Right atrium auricular region (tissue), 2 donors: ENCODE data around the gene CFAP47. TPM values are rescaled to one million over a fixed set of nuclear protein-coding genes. Genes with fewer than 3 reads are reported as not detected.
"Not testable (repeated sequence)": the region's sequence is repeated elsewhere in the genome, so short reads cannot be mapped to it uniquely, and the experiment has no call there.

ENCODE experiments used
- DNase-seq: peaks from one replicate; pipeline ENCODE4 v3.0.0-alpha.2; 2019; ENCODE audit warnings: low spot score
- H3K27ac ChIP-seq, 2 donors: fragments of 200-600 bp; sonication (generic); 1 replicate in 1 of 2; 2 replicates in 1 of 2; pipeline ENCODE4 v1.5.1; 2016 to 2019
- H3K27me3 ChIP-seq, 2 donors: fragments of 200-600 bp; sonication (generic); one replicate each; pipeline versions ENCODE4 v1.5.1 to v1.6.0; 2017 to 2019
- H3K36me3 ChIP-seq: fragments of 200-600 bp; sonication (generic); one replicate; pipeline ENCODE4 v1.5.1; 2016
- H3K4me1 ChIP-seq, 2 donors: fragments of 200-600 bp; sonication (generic); one replicate each; pipeline versions ENCODE4 v1.5.1 to v1.6.0; 2017 to 2019
- H3K4me3 ChIP-seq, 2 donors: fragments of 200-600 bp; sonication (generic); 1 replicate in 1 of 2; 2 replicates in 1 of 2; pipeline ENCODE4 v1.5.1; 2017 to 2019; ENCODE audit warnings: mild to moderate bottlenecking in 1 of 2, moderate library complexity in 1 of 2
- H3K9me3 ChIP-seq, 2 donors: fragments of 200-600 bp; sonication (generic); one replicate each; pipeline ENCODE4 v1.5.1; 2019
- total RNA-seq, 2 donors: library from RNA; depleted of rRNA; stranded (reverse); fragments of >200 nt; gene quantifications; one replicate each; pipeline ENCODE4 v1.1.0, GENCODE V29; 2016
- TF ChIP-seq, protein P1 (sequence below), 2 donors: fragments of 200-600 bp; sonication (generic); IDR thresholded peaks; one replicate each; pipeline ENCODE4 v1.5.1; 2019; ENCODE audit warnings: antibody characterized with exemption in 2 of 2

The CFAP47 gene
- total RNA-seq, 2 donors from 2014 or later = not detected

DNA sequence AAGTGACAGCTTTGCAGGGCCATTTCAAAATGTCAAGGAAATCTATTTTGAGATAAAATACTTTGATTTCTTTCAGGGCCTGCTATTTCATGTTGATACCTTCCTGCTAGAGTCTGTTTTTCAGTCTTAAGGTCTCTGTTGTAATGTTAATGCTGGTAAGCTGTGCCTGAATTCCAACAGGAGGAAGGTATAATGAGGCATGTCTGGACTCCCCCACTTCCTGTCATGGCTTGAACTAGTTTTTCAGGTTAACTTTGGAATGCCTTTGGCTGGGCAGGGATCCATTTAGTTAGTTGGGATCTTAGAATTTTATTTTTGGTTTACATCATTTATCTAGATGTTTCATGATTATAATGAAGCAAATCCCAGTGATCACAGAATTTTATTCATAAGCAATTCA lies 279.0 kb downstream of the CFAP47 start:
- Histone ChIP-seq H3K4me3 (no peak overlapping the region), H3K36me3 (no peaks in the 10 kb centered on the region), H3K9me3 (no peaks in the 10 kb centered on the region), H3K27ac (no peak overlapping the region), H3K27me3 (no peaks in the 10 kb centered on the region), H3K4me1 (no peaks in the 10 kb centered on the region)
- TF ChIP-seq, protein P1, sequence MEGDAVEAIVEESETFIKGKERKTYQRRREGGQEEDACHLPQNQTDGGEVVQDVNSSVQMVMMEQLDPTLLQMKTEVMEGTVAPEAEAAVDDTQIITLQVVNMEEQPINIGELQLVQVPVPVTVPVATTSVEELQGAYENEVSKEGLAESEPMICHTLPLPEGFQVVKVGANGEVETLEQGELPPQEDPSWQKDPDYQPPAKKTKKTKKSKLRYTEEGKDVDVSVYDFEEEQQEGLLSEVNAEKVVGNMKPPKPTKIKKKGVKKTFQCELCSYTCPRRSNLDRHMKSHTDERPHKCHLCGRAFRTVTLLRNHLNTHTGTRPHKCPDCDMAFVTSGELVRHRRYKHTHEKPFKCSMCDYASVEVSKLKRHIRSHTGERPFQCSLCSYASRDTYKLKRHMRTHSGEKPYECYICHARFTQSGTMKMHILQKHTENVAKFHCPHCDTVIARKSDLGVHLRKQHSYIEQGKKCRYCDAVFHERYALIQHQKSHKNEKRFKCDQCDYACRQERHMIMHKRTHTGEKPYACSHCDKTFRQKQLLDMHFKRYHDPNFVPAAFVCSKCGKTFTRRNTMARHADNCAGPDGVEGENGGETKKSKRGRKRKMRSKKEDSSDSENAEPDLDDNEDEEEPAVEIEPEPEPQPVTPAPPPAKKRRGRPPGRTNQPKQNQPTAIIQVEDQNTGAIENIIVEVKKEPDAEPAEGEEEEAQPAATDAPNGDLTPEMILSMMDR (IDR thresholded peaks at IDR 0.05) = no peak
- DNase-seq = no peak

GRCh38 chrX:36199928-36200327 lies 280.4 kb downstream of the CFAP47 start:
- Histone ChIP-seq H3K36me3 (no peaks in the 10 kb centered on the region), H3K27me3 (no peaks in the 10 kb centered on the region), H3K27ac (no peak overlapping the region), H3K4me1 (no peaks in the 10 kb centered on the region), H3K4me3 (no peak overlapping the region), H3K9me3 (no peaks in the 10 kb centered on the region)
- DNase-seq = no peak
- TF ChIP-seq, protein P1 (IDR thresholded peaks at IDR 0.05) = no peak

GRCh38 chrX:36214924-36215323 lies 295.4 kb downstream of the CFAP47 start:
- Histone ChIP-seq H3K9me3 (no peaks in the 10 kb centered on the region), H3K36me3 (no peaks in the 10 kb centered on the region), H3K27me3 (no peaks in the 10 kb centered on the region), H3K27ac (no peak overlapping the region), H3K4me1 (no peaks in the 10 kb centered on the region), H3K4me3 (no peak overlapping the region)
- DNase-seq = no peak
- TF ChIP-seq, protein P1 (IDR thresholded peaks at IDR 0.05) = no peak

GRCh38 chrX:36218801-36219200 lies 299.3 kb downstream of the CFAP47 start:
- DNase-seq = no peak
- Histone ChIP-seq H3K4me3 (no peak overlapping the region), H3K9me3 (no peaks in the 10 kb centered on the region), H3K27ac (no peak overlapping the region), H3K36me3 (no peaks in the 10 kb centered on the region), H3K27me3 (no peaks in the 10 kb centered on the region), H3K4me1 (no peaks in the 10 kb centered on the region)
- TF ChIP-seq, protein P1 (IDR thresholded peaks at IDR 0.05) = no peak

DNA sequence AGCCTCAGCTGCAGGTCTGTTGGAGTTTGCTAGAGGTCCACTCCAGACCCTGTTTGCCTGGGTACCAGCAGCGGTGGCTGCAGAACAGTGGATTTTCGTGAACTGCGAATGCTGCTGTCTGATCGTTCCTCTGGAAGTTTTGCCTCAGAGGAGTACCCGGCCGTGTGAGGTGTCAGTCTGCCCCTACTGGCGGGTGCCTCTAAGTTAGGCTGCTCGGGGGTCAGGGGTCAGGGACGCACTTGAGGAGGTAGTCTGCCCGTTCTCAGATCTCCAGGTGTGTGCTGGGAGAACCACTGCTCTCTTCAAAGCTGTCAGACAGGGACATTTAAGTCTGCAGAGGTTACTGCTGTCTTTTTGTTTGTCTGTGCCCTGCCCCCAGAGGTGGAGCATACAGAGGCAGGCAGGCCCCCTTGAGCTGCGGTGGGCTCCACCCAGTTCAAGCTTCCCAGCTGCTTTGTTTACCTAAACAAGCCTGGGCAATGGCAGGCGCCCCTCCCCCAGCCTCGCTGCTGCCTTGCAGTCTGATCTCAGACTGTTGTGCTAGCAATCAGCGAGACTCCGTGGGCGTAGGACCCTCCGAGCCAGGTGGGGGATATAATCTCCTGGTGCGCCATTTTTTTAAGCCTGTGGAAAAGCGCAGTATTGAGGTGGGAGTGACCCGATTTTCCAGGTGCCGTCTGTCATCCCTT lies 315.4 kb downstream of the CFAP47 start:
- not testable (repeated sequence) for H3K27me3 ChIP-seq, H3K36me3 ChIP-seq, H3K27ac ChIP-seq, DNase-seq, H3K9me3 ChIP-seq, H3K4me3 ChIP-seq, H3K4me1 ChIP-seq

- Histone ChIP-seq H3K27ac (no peak overlapping the region), H3K4me1 (no peaks in the 10 kb centered on the region), H3K9me3 (no peaks in the 10 kb centered on the region), H3K36me3 (no peaks in the 10 kb centered on the region), H3K27me3 (no peaks in the 10 kb centered on the region), H3K4me3 (no peak overlapping the region)
- no peak for DNase-seq
- TF ChIP-seq, protein P1 (IDR thresholded peaks at IDR 0.05) = no peak
These were observed 321.9 kb downstream of the CFAP47 start for GRCh38 chrX:36241397-36241796.
